HEK293 (cell line): ENCODE results near the gene HOXD12.

Experiments
- CTCF ChIA-PET: fragments of 350-600 bp; formaldehyde crosslinking; extraction: SDS; loops from one replicate; lab custom pipeline; 2021; ENCODE audit warnings: antibody characterized with exemption; lab: Yijun Ruan, JAX
- POLR2A ChIA-PET: fragments of 300-600 bp; formaldehyde crosslinking; extraction: SDS; loops from one replicate; lab custom pipeline; 2020; ENCODE audit warnings: antibody characterized with exemption, inconsistent platforms; lab: Yijun Ruan, JAX
- H3K27ac ChIP-seq: fragments of 200-500 bp; sonication (Bioruptor generic); 2 replicates; pipeline ENCODE4 v1.5.1; 2014; ENCODE audit warnings: low read depth, low read length, control low read depth, inconsistent platforms; ENCODE audit errors: extremely low read depth
- H3K36me3 ChIP-seq, 2 experiments: fragments of 200-500 bp in 1 of 2; sonication (Bioruptor generic) in 1 of 2; 1 replicate in 1 of 2; 2 replicates in 1 of 2; pipeline ENCODE4 v1.5.1; 2014 to 2017; ENCODE audit warnings: inconsistent platforms in 2 of 2, low read length in 2 of 2; ENCODE audit not compliant: control insufficient read depth in 2 of 2, insufficient read depth in 1 of 2
- H3K4me1 ChIP-seq: fragments of 200-500 bp; sonication (Bioruptor generic); 2 replicates; pipeline ENCODE4 v1.5.1; 2014; ENCODE audit warnings: mild to moderate bottlenecking, low read length, inconsistent platforms; ENCODE audit not compliant: control insufficient read depth, insufficient read depth
- H3K4me3 ChIP-seq: 2 replicates; pipeline ENCODE4 v1.5.1; 2011; ENCODE audit warnings: low read depth, mild to moderate bottlenecking, control low read depth, low read length, moderate library complexity
- H3K9me3 ChIP-seq: fragments of 200-500 bp; sonication (Bioruptor generic); 2 replicates; pipeline ENCODE4 v1.5.1; 2014; ENCODE audit warnings: low read depth, low read length, inconsistent platforms; ENCODE audit not compliant: control insufficient read depth, insufficient read depth
- GLI2 ChIP-seq: fragments of 450-650 bp; formaldehyde crosslinking; IDR thresholded peaks from 2 replicates; pipeline ENCODE4; 2017; ENCODE audit warnings: missing biosample characterization, missing genetic modification characterization, low read depth, borderline replicate concordance
- HOXA7 ChIP-seq: sonication (generic); formaldehyde crosslinking; IDR thresholded peaks from 2 replicates; pipeline ENCODE4 v1.8.1; 2022; ENCODE audit warnings: missing genetic modification reagents, borderline replicate concordance
- INSM2 ChIP-seq: fragments of 450-650 bp; formaldehyde crosslinking; IDR thresholded peaks from 2 replicates; pipeline ENCODE4 v1.5.1; 2016; ENCODE audit warnings: missing biosample characterization, missing genetic modification characterization
- KLF1 ChIP-seq: fragments of 450-650 bp; formaldehyde crosslinking; IDR thresholded peaks from 2 replicates; pipeline ENCODE4 v1.5.1; 2016; ENCODE audit warnings: missing biosample characterization, missing genetic modification characterization
- WT1 ChIP-seq: fragments of 450-650 bp; formaldehyde crosslinking; IDR thresholded peaks from 2 replicates; pipeline ENCODE4 v1.5.1; 2016; ENCODE audit warnings: missing biosample characterization, missing genetic modification characterization
- ZIC2 ChIP-seq: fragments of 450-650 bp; formaldehyde crosslinking; IDR thresholded peaks from 2 replicates; pipeline ENCODE4 v1.5.1; 2016; ENCODE audit warnings: missing biosample characterization, missing genetic modification characterization
- ZNF132 ChIP-seq: fragments of 450-650 bp; formaldehyde crosslinking; IDR thresholded peaks from 2 replicates; pipeline ENCODE4 v1.5.1; 2017; ENCODE audit warnings: missing biosample characterization, missing genetic modification characterization, borderline replicate concordance
- ZNF148 ChIP-seq: fragments of 450-650 bp; formaldehyde crosslinking; IDR thresholded peaks from 2 replicates; pipeline ENCODE4 v1.5.0; 2017; ENCODE audit warnings: missing biosample characterization, missing genetic modification characterization, borderline replicate concordance
- ZNF169 ChIP-seq: fragments of 450-650 bp; formaldehyde crosslinking; IDR thresholded peaks from 2 replicates; pipeline ENCODE4 v1.5.1; 2016; ENCODE audit warnings: missing biosample characterization, missing genetic modification characterization
- ZNF18 ChIP-seq: fragments of 450-650 bp; formaldehyde crosslinking; IDR thresholded peaks from 2 replicates; pipeline ENCODE4 v1.5.1; 2016; ENCODE audit warnings: missing biosample characterization, missing genetic modification characterization
- ZNF24 ChIP-seq: fragments of 450-650 bp; formaldehyde crosslinking; IDR thresholded peaks from 2 replicates; pipeline ENCODE4 v1.5.1; 2016; ENCODE audit warnings: missing biosample characterization, missing genetic modification characterization
- ZNF292 ChIP-seq: fragments of 450-650 bp; formaldehyde crosslinking; IDR thresholded peaks from 2 replicates; pipeline ENCODE4 v1.5.1; 2016; ENCODE audit warnings: low read depth, missing biosample characterization, missing genetic modification characterization, borderline replicate concordance
- ZNF529 ChIP-seq: fragments of 450-650 bp; formaldehyde crosslinking; IDR thresholded peaks from 2 replicates; pipeline ENCODE4 v1.5.1; 2017; ENCODE audit warnings: missing genetic modification characterization, missing biosample characterization; ENCODE audit not compliant: insufficient replicate concordance
- ZNF530 ChIP-seq: fragments of 450-650 bp; formaldehyde crosslinking; IDR thresholded peaks from 2 replicates; pipeline ENCODE4 v1.5.1; 2016; ENCODE audit warnings: low read depth, missing biosample characterization, missing genetic modification characterization
- ZNF600 ChIP-seq: fragments of 450-650 bp; formaldehyde crosslinking; IDR thresholded peaks from 2 replicates; pipeline ENCODE4 v1.5.1; 2016; ENCODE audit warnings: missing biosample characterization, missing genetic modification characterization
- ZNF610 ChIP-seq: fragments of 450-650 bp; formaldehyde crosslinking; IDR thresholded peaks from 2 replicates; pipeline ENCODE4 v1.5.1; 2016; ENCODE audit warnings: missing biosample characterization, missing genetic modification characterization, borderline replicate concordance
- ZNF658 ChIP-seq: fragments of 450-650 bp; formaldehyde crosslinking; IDR thresholded peaks from 2 replicates; pipeline ENCODE4; 2016; ENCODE audit warnings: missing biosample characterization, missing genetic modification characterization
- ZNF747 ChIP-seq: fragments of 450-650 bp; formaldehyde crosslinking; IDR thresholded peaks from 2 replicates; pipeline ENCODE4 v1.5.1; 2016; ENCODE audit warnings: missing biosample characterization, missing genetic modification characterization
- ZNF837 ChIP-seq: fragments of 450-650 bp; formaldehyde crosslinking; IDR thresholded peaks from 2 replicates; pipeline ENCODE4 v1.5.1; 2016; ENCODE audit warnings: missing biosample characterization, missing genetic modification characterization

HOXD12 gene

GRCh38 chr2:176112375-176113302 lies 13.0 kb downstream of the HOXD12 start (continued):
- TF ChIP-seq KLF1 (tag by site-specific recombination): no peak
- no peak for TF ChIP-seq ZNF610 (tag by site-specific recombination)
- TF ChIP-seq ZNF24 (tag by site-specific recombination): no peak
- TF ChIP-seq ZNF530 (tag by site-specific recombination): no peak
- no peak for TF ChIP-seq ZNF600
- TF ChIP-seq ZNF658 (tag by site-specific recombination): no peak
- no peak for TF ChIP-seq ZNF169 (tag by site-specific recombination)
- TF ChIP-seq HOXA7 (CRISPR knock-in tag): no peak
- no peak for TF ChIP-seq GLI2 (tag by site-specific recombination)
- TF ChIP-seq ZNF132 (tag by site-specific recombination): no peak
- no peak for TF ChIP-seq ZNF292
- no peak for TF ChIP-seq WT1
- TF ChIP-seq INSM2 (tag by site-specific recombination): no peak

- TF ChIP-seq ZNF529 (tag by site-specific recombination) (no peak), ZIC2 (no peak), ZNF148 (tag by site-specific recombination) (no peak), ZNF837 (tag by site-specific recombination) (no peak), ZNF747 (tag by site-specific recombination) (no peak), ZNF18 (no peak)
- Histone ChIP-seq H3K9me3 (no peaks in the 10 kb centered on the region), H3K27ac (no peak overlapping the region), H3K36me3 (peaks cover 21 to 99% of the 10 kb centered on the region in 2 experiments; a peak in 2 of 3 replicates), H3K4me1 (0 out of 2 replicates have a peak, but pooled peaks cover 2% of the 10 kb centered on the region), H3K4me3 (no peak overlapping the region)
- POLR2A ChIA-PET: interaction anchor here (1.7 kb wide), 1 partner anchor 10 kb away, joined by 6 read pairs; no protein-coding TSS in a partner anchor
- CTCF ChIA-PET: interaction anchor here (0.7 to 2.2 kb wide), 2 partner anchors 12 to 503 kb away, joined by 4 to 8 read pairs; no protein-coding TSS in a partner anchor
These were observed 14.7 kb downstream of the HOXD12 start for GRCh38 chr2:176114120-176114929.
